Endodermal cell (in vitro differentiated cells): ENCODE results near the gene FNBP1L. TPM values are rescaled to one million over a fixed set of nuclear protein-coding genes. Genes with fewer than 3 reads are reported as not detected.

Experiments used
- DNase-seq: peaks from one replicate; pipeline ENCODE4 v3.0.0-alpha.2; 2017
- H3K27ac ChIP-seq: 2 replicates; pipeline ENCODE4 v1.5.1; 2013; ENCODE audit warnings: mild to moderate bottlenecking, low read depth, low read length, moderate library complexity
- H3K27me3 ChIP-seq: 2 replicates; pipeline ENCODE4 v1.6.1; 2013; ENCODE audit warnings: mild to moderate bottlenecking, low read length, moderate library complexity; ENCODE audit not compliant: insufficient read depth, control insufficient read depth, poor library complexity, severe bottlenecking
- H3K36me3 ChIP-seq: 2 replicates; pipeline ENCODE4 v1.7.0; 2013; ENCODE audit warnings: mild to moderate bottlenecking, low read length, moderate library complexity; ENCODE audit not compliant: control insufficient read depth, insufficient read depth
- H3K4me1 ChIP-seq: one replicate; pipeline ENCODE4 v1.7.0; 2013; ENCODE audit warnings: low read length; ENCODE audit not compliant: control insufficient read depth, insufficient read depth
- H3K4me3 ChIP-seq: 2 replicates; pipeline ENCODE4 v1.5.1; 2013; ENCODE audit warnings: mild to moderate bottlenecking, low read length, moderate library complexity
- H3K9ac ChIP-seq: 2 replicates; pipeline ENCODE4 v1.6.1; 2013; ENCODE audit warnings: mild to moderate bottlenecking, low read length, moderate library complexity; ENCODE audit not compliant: poor library complexity, severe bottlenecking; ENCODE audit errors: extremely low read depth
- H3K9me3 ChIP-seq: 2 replicates; pipeline ENCODE4 v1.6.1; 2013; ENCODE audit warnings: mild to moderate bottlenecking, low read length, moderate library complexity; ENCODE audit not compliant: control insufficient read depth
- H3K27ac Mint-ChIP-seq: 2 replicates; pipeline ENCODE4 v1.8.0; 2020; ENCODE audit warnings: mixed read lengths
- H3K27me3 Mint-ChIP-seq: 2 replicates; pipeline ENCODE4 v1.8.0; 2021; ENCODE audit warnings: mild to moderate bottlenecking, mixed read lengths; ENCODE audit not compliant: insufficient read depth
- H3K36me3 Mint-ChIP-seq: 2 replicates; pipeline ENCODE4 v1.8.0; 2020; ENCODE audit warnings: low read depth, mixed read lengths
- H3K4me1 Mint-ChIP-seq: 2 replicates; pipeline ENCODE4 v1.8.0; 2020; ENCODE audit warnings: mixed read lengths
- H3K4me3 Mint-ChIP-seq: 2 replicates; pipeline ENCODE4 v1.8.0; 2020; ENCODE audit warnings: mild to moderate bottlenecking, moderate library complexity, mixed read lengths
- H3K9me3 Mint-ChIP-seq: 2 replicates; pipeline ENCODE4 v1.8.0; 2020; ENCODE audit warnings: mild to moderate bottlenecking, mixed read lengths
- WGBS, 2 experiments: methylation state at CpG; one replicate each; pipeline versions ENCODE4 v1.1.5 to v1.1.7; 2013; ENCODE audit warnings: missing lambda C conversion rate in 2 of 2, mixed read lengths in 1 of 2; ENCODE audit not compliant: insufficient coverage in 1 of 2, insufficient read length in 1 of 2; 5-methylcytosine and 5-hydroxymethylcytosine counted together
- total RNA-seq, 2 donors: library from RNA; stranded (reverse); fragmentation: NEBNext Ultra II Directional in 1 of 2; extraction: Animal tissue kit (Norgen Biotek cat#: 25700) in 1 of 2; gene quantifications; 2 replicates in 1 of 2; 3 replicates in 1 of 2; pipeline ENCODE4 v1.2.1, GENCODE V29; 2021
- TF ChIP-seq, protein P1 (sequence below): fragments of 200-600 bp; sonication (generic); conservative IDR thresholded peaks from 2 replicates; pipeline ENCODE4 v1.5.0; 2021; ENCODE audit warnings: antibody characterized with exemption, mild to moderate bottlenecking

Gene FNBP1L
- total RNA-seq, 2 donors from 2014 or later = 96.8 to 107 TPM

DNA sequence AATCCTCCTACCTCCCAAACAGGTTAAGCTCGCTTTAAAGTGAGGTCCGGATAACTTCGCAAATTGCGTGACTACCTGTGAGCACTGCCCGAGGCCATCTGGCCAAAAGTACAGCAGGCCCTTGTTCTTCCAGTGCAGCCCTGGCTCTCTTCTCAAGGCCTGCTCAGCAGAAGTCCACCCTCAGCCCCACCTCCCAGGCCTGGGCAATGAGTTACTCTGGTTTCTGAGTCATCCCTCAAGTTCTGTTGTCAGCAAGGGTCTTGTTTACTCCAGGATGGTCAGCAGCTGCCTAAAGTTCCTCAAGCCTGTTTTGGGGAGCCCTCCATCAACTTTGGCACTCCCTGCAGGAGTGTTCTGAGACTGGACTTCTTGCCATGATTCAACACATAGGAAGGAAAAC, 132.0 kb downstream of the FNBP1L start:
- Mint-ChIP-seq H3K4me3 (no peak overlapping the region), H3K9me3 (no peaks in the 10 kb centered on the region), H3K27ac (peak overlapping the region; percentile 84), H3K27me3 (no peaks in the 10 kb centered on the region), H3K36me3 (peaks cover 86% of the 10 kb centered on the region), H3K4me1 (peaks cover 2% of the 10 kb centered on the region)
- no peak overlapping the region for H3K4me3 ChIP-seq
- peaks cover 99% of the 10 kb centered on the region for H3K36me3 ChIP-seq
- H3K27me3 ChIP-seq = no peaks in the 10 kb centered on the region
- H3K27ac ChIP-seq = no peak overlapping the region
- H3K9me3 ChIP-seq = no peaks in the 10 kb centered on the region
- H3K9ac ChIP-seq = no peak overlapping the region
- TF ChIP-seq, protein P1, sequence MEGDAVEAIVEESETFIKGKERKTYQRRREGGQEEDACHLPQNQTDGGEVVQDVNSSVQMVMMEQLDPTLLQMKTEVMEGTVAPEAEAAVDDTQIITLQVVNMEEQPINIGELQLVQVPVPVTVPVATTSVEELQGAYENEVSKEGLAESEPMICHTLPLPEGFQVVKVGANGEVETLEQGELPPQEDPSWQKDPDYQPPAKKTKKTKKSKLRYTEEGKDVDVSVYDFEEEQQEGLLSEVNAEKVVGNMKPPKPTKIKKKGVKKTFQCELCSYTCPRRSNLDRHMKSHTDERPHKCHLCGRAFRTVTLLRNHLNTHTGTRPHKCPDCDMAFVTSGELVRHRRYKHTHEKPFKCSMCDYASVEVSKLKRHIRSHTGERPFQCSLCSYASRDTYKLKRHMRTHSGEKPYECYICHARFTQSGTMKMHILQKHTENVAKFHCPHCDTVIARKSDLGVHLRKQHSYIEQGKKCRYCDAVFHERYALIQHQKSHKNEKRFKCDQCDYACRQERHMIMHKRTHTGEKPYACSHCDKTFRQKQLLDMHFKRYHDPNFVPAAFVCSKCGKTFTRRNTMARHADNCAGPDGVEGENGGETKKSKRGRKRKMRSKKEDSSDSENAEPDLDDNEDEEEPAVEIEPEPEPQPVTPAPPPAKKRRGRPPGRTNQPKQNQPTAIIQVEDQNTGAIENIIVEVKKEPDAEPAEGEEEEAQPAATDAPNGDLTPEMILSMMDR = no peak
- DNase-seq = peak; percentile 48
- H3K4me1 ChIP-seq = no peaks in the 10 kb centered on the region
- 90 to 95% methylated on average over 4 to 5 of the region's 5 CpGs for WGBS, 2 experiments

DNA sequence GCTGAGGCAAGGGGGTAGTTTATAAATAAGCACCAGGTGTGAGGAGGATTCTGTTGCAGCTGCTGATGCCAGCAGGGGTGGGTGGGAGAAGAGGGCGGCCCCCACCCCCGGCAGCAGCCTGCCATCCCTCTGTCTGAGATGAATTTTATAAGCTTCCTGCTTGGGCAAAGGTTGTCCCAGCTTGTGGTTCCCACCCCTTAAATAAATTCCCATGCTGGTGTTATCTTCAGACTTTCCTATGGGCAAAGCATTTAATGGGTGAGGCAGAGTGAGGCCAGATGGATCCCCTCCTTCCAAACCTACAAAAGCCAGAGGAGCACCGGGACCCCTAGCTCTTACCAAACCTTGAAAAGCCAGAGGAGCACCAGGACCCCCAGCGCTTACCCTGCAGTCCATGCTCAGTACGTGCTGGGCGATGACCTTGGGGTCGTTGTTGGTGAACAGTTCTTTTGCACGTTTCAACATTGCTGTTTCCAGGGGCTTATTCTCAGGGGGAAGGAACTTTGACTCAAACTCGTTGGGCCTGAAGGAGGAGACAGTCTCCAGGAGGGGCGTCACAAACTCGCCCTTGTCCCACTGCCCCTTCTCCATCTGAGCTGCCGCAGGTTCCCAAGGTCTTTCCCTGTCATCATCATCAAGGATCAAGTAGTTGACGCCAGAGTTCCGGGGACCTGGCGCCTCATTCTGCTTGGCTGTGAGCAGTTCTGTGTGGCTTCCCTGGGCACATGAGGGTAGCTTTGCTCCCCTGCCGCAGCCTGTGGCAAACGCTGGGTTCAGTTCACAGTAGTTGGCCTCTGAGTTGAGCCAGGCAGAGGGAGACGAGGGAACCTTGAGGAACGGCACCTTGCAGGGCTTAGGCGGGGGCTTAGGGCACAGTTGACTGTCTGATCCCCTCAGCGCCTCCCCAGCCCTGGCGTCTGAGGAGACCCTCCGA, 134.3 kb downstream of the FNBP1L start:
- Histone ChIP-seq H3K36me3 (peaks cover 97% of the 10 kb centered on the region), H3K27ac (no peak overlapping the region), H3K9ac (no peak overlapping the region), H3K4me1 (no peaks in the 10 kb centered on the region), H3K9me3 (no peaks in the 10 kb centered on the region), H3K4me3 (no peak overlapping the region), H3K27me3 (no peaks in the 10 kb centered on the region)
- TF ChIP-seq, protein P1 = no peak
- no peak overlapping the region for H3K27ac Mint-ChIP-seq
- WGBS, 2 experiments = 94 to 99% methylated on average over 15 to 23 of the region's 23 CpGs
- H3K9me3 Mint-ChIP-seq = no peaks in the 10 kb centered on the region
- peak; percentile 37 for DNase-seq
- peaks cover 89% of the 10 kb centered on the region for H3K36me3 Mint-ChIP-seq
- no peak overlapping the region for H3K4me3 Mint-ChIP-seq
- peaks cover 14% of the 10 kb centered on the region for H3K4me1 Mint-ChIP-seq
- H3K27me3 Mint-ChIP-seq = no peaks in the 10 kb centered on the region

DNA sequence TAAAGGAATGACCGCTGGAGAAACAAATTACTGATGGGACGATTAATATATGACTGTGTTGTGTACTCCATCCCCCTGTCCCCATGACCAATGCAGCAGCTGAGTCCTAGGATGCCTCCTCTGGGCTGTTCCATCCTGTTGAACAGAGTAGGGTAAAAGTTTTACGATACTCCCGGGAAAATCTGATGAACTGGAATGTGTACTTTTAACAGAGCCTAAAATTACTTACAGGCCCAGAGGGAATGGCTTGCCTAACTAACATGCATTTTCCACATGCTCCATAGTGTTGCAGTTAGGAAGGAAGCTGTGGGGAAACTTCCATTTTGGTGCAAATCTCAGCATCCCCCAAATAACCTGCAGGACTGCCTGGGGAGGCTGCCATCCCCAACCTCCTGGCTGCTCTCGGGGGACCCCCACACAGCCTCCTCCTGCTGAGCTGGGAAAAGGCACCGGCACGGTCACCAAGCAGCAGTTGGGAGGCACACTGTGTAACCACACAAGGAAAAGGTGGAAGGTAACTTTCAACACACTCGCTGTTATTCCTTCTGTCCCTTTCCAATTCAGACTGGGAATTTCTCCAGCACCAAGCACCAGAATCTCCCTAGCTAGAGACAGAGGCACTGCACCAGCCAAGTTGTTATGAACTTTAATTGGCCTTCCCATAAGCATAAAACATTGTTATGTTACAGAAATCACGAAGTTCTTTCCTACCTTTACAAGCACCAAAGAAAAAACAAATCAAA, 136.5 kb downstream of the FNBP1L start:
- Mint-ChIP-seq H3K36me3 (peaks cover 90% of the 10 kb centered on the region), H3K27ac (peak overlapping the region; percentile 73), H3K4me1 (peaks cover 14% of the 10 kb centered on the region), H3K4me3 (no peak overlapping the region), H3K27me3 (no peaks in the 10 kb centered on the region), H3K9me3 (no peaks in the 10 kb centered on the region)
- Histone ChIP-seq H3K4me3 (no peak overlapping the region), H3K27me3 (no peaks in the 10 kb centered on the region), H3K9ac (no peak overlapping the region), H3K36me3 (peaks cover 98% of the 10 kb centered on the region), H3K9me3 (no peaks in the 10 kb centered on the region), H3K4me1 (no peaks in the 10 kb centered on the region), H3K27ac (no peak overlapping the region)
- TF ChIP-seq, protein P1 = no peak
- 81 to 82% methylated on average over 7 to 9 of the region's 9 CpGs for WGBS, 2 experiments
- peak; percentile 20 for DNase-seq
